T-helper 2 cell treated with Interferon-gamma antibody and Interleukin-4, amounts not matched to agents 100 ng/mL and 5 ng/mL, for 36 hours (primary cell): ENCODE results near the gene SLC16A8. TPM values are rescaled to one million over a fixed set of nuclear protein-coding genes. Genes with fewer than 3 reads are reported as not detected.

Source experiments
- intact Hi-C: fragments of 100-400 bp; cut with micrococcal nuclease; formaldehyde crosslinking; loops from one replicate; pipeline ENCODE4 v1.15.1; 2023
- total RNA-seq: library from RNA; stranded (reverse); gene quantifications from 2 replicates; pipeline ENCODE4 v1.2.3, GENCODE V29; 2022

The SLC16A8 gene
- total RNA-seq, 1 donor from 2014 or later, result not detected

DNA sequence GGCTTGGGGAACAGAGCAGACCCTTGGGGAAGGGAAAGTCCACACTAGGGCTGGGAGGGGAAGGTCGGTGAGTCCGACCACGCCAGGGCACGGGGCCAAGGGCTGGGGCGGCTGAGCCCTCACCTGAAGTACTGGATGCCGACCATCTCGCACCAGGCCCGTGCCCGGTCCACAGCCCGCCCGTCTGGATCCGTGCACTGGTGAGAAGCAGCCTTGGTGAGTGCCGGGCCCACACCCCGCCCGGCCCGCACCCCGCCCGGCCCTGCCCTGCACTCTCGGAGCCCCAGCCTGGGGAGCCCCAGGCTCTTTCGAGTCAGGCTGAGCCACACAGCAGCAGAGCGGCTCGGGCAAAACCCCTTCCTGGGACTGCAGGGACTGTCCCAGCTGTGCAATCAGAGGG lies 28.4 kb upstream of the SLC16A8 start:
- intact Hi-C loops, result no loop called here

DNA sequence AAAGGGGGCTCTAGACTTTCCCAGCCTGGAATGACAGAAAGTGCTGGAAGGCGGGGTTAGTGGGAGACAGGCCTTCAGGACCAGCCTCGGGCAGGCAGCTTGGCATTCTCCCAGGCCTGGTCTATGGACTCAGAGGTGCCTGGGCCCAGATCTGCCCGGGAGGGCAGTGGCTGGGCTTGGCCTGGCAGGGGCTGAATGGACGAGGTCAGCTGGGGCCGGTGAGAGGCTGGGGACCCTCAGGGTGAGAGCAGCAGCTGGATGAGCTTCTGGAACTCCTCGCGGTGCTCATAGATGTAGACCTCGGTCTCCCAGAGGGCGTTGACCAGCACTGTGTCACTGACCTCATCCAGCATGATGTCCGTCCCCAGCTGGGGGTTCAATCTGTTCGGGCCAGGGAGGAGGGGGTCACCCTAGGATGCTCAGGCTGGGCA lies 28.0 kb upstream of the SLC16A8 start:
- intact Hi-C loops, result no loop called here

DNA sequence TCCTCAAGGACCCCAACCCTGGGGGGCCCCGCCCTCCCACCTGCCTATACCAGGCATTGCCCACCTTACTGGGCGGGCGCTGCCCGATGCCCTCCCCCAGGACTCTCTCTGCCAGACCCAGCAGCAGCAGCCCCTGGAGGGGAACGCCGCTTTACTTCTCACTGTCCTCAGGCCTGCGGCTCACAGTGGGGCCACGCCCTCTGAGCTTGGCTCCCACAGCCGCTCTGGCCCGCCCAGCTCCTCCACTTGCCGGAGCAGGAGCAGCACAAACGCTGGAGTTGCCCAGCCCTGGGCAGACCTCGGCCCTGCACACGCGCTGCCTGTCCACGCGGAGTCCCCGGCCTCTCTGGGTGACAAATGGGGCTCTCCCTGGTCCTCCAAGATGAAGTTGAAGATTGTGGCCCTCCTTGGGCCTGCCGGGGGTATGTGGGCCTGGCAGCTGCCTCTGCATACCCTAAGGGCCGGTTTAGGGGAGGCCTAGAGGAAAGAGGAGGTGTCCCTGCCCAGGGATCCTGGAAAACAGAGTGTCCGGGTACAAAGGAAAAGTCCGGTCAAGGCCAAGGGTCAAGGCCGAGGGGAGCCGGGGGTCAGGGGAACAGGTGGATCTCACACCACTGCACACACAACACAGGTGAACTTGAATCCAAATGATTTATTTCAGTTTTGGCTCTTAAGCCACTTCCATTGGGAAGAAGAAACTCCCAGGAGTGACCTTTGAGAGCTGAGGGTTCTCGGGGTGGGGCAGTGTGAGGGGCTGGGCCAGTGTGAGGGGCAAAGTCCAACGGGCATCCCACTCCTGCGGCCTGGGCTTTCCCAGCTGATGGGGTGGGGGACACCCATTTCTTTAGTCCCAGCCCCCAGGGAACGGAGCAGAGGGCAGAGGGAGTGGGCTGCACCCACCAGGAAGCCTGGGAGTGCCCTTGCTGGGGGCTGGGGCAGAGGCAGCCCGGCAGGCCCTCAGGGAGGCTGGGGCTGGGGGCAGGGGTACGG lies 27.2 kb upstream of the SLC16A8 start:
- intact Hi-C loops, result no loop called here

DNA sequence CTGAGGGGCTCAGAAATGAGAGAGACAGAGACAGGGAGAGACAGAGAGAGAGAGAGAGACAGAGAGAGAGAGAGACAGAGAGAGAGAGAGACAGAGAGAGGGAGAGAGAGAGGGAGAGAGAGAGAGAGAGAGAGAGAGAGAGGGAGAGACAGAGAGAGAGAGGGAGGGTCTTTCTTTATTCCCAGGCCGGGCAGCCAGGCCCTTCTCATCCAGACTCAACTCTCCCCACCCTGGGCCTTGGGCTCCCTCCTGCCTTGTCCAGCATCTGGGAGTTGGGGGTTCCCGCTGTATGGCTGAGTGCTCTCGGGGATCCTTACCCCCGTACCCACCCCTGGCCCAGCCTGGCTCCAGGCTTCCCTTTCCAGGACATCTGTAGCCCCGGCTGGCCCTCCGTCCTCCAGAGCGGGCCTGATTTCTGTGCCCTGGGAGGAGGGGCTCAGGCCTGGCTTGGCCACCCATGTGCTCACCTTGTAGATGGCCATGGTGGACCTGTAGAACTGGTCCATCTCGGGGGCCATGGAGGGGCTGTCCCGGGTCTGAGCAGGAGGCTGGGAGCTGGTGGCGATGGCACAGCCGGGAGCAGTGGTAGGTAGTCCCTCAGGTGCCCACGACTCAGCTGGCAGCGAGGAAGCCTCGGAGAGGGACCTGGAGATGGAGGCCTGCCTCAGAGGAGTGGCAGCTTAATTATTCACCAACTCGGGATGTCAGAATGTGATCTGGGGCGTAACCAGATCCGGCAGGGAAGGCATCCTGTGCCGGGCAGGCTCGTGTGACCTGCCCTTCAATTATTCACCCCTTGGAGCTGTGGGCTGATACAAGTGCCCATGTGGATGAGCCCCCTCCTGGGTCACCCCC lies 26.3 kb upstream of the SLC16A8 start, which contains the start of gene BAIAP2L2:
TSS of gene BAIAP2L2 (minus strand) at position 677 of the 855 bp plus-strand sequence. CDS start at position 518, 159 bp downstream.
- intact Hi-C loops, result no loop called here

DNA sequence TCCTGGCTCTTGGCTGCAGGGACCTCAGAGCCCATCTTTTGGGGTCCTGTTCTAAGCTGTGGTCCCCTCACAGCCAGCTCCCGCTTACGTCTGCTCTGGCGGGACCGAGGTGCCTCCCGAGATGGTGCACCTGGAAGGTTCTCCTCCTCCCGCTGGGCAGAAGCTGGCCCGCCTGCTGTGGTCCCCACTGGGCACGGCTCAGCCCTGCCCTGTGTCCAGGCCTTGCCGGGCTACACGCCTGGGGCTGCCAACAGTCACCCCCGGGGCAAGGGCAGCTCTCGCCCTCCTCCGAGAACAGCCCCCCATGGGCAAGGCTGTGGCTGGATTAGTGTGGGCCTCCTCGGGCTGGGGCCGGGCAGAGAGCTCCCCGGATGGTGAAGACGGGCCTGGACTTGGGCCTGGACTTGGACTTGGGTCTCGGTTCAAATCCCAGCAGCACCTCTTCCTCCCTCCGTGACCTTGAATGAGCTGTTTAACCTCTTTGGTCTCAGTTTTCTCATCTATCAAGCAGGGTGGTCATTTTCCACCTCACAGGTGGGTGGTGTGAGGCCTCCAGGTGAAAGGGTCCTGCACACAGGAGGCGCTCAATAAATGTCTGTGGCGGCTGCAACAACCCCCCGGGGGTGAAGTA lies 25.5 kb upstream of the SLC16A8 start:
- intact Hi-C loops, result no loop called here

DNA sequence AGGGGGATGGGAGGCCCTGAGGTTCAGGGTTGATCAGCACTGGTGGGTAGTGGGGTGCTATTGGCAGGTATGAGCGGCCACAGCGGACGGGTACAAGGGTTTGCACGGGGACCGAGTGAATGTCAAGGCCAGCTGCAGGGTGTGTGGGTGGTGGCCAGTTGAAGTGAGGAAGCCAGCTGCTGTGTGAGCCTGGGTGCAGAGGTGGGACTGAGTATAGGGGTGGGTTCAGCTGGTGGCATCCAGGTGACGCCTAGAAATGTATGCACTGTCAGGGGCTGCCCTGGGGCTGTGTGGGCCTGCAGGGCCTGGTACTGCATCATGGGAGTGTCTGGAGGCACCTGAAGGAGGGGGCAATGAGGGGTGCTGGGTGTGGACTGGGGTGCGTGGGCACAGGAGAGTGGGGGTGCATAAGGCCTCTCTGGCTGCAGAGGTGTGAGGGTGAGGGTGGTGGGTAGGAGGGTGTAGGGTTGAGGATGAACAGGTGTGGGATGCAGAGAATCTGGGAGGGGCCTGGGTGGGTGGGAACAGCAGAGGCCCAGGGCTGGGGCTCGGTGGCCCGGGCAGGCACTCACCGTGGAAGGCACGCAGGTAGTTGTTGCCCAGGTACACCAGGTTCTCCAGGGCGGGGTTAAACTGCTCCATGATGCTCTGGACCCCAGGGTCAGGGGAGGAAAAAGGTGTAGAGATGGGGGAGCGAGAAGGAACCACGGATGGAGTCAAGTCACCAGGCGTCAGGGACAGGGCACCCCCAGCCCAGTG lies 24.8 kb upstream of the SLC16A8 start:
- intact Hi-C loops, result no loop called here

DNA sequence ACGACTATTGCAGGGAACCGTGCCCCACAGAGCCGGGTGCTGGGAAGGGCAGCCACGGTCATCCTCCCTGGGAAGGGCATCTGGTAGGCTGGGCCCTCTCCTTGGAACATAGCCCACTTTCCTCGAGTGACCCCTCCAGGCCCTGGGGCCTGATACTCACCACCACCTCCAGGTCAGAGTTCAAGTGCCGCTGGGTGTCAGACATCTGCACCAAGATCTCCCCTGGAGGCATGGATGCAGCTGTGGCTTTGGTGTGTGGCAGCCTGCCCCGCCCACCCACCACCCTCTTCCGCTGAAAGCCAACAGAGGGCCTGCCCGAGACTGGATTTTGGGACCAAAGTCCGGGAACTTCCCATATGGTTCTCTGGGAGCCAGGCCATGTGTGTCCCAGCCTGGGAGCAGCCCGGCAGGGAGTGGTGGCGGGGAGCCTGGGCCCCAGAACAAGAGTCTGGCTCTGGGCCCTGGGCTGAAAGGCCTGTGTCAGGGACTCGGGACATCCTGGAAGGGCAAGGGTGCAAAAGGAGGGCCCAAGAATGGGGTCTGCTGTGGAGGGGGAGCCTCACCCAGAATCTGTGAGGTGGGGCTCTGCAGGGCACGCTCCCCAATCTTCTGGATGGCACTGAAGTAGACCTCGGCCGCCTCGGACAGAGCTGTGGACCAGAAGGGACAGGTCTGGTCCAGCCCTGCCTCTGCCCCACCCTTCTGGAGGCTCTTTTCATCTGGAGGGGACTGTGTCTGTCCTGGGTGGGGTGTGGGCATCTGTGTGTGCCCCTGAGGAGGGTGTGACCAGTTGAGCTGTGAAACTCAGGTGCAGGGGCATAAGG lies 23.9 kb upstream of the SLC16A8 start:
- intact Hi-C loops, result no loop called here

DNA sequence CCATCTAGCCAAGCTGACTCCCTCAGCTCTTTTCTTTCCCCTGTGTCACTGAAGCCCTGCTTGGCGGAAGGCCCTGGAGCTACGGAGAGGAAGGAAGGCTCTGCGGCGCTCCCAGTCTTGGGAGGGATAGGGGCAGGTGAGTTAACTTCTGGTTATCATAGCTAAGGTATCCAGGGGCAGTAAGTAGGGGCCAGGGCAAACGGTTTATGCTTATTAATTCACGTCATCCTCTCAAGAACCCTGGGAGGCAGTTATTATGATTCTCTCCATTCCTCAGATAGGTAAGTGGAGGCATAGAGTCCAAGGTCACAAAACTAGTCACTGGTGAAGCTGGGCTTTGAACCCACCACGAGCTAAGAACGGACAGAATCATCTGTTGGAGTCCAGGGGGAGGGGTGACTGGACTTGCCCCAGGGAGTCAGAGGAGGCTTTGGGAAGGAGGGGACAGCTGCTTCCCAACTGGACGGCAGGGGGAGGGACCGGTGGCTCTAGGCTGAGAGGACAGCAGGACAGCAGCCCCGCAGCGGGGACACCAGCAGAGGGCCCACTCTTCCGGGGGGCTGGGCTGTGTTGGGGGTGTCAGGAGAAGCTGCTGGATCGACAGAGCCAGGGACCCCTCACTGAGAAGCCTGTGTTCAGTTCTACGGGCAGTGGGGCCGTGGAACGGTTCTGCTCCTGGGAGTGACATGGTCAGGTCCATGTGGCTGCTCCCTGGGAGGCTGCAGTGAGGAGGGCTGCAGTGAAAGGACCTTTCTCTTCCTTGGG lies 23.0 kb upstream of the SLC16A8 start:
- intact Hi-C loops, result no loop called here

DNA sequence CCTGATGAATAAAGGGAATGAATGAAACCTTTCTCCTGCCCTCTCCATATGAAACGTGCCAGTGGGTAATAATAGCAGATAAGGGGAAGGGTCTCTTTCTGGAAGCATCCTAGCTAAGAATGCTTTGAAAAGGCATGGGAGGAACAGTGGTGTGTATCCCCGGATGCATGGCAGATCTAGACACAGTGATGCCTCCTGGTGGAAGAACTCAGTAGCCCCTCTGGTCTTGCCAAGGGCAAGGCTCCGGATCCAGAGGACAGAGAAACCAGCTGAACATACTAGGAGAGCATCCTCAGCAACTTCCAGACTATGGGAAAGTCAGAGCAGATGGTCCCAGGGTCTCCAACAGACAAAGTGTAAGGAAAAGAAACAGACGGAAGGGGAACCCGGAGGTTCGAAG lies 20.1 kb upstream of the SLC16A8 start:
- intact Hi-C loops, result no loop called here

DNA sequence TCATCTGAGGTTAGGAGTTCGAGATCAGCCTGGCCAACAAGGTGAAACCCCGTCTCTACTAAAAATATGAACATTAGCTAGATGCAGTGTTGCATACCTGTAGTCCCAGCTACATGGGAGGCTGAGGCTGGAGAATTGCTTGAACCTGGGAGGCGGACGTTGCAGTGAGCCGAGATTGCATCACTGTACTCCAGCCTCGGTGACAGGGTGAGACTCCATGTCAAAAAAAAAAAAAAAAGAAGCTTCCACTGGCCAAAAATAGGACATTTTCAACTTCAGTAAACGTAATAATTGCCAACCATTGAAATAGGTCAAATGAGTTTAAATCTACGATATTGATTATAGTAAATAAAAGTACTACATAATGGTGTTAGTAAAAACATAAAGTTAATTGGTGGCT lies 19.7 kb upstream of the SLC16A8 start:
- intact Hi-C loops, result no loop called here

DNA sequence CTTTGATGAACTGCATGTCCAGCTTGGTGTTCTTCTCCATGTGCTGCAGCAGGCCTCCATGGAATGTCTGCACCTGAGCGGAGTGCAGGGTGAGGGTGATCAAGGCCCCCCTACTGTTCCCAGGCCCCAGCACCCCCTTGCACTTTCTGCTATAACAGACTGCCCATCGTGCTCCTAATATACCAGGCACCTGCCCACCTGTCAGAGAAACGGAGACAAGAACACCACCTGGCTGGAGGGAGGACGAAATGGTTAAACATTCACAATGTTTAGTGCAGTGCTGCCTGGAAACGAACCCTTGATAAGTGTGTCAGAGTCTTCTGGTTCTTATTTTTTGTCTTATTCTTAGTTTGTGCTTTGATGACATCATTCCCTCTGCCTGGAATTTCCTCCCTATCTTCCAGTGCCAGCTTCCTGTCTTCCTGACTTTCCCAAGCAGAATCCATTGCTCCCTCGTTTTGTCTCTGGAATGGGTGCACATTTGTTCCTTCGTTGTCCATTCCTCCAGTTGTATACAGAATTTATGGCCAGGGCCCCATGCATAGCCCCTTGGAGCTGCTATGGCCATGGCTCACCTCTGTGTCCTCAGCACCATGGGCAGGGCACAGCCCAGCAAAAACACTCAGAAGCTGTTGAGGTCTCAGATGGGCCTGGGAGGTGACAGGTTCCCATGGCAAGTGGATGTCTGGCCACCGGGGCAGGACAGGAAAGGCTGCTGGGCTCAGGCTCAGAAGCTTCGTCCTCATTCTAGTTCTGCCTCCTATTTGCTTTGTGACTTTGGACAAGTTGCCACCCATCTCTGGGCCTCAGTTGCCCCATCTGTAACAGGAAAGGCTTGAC lies 14.6 kb upstream of the SLC16A8 start:
- intact Hi-C loops, result no loop called here

DNA sequence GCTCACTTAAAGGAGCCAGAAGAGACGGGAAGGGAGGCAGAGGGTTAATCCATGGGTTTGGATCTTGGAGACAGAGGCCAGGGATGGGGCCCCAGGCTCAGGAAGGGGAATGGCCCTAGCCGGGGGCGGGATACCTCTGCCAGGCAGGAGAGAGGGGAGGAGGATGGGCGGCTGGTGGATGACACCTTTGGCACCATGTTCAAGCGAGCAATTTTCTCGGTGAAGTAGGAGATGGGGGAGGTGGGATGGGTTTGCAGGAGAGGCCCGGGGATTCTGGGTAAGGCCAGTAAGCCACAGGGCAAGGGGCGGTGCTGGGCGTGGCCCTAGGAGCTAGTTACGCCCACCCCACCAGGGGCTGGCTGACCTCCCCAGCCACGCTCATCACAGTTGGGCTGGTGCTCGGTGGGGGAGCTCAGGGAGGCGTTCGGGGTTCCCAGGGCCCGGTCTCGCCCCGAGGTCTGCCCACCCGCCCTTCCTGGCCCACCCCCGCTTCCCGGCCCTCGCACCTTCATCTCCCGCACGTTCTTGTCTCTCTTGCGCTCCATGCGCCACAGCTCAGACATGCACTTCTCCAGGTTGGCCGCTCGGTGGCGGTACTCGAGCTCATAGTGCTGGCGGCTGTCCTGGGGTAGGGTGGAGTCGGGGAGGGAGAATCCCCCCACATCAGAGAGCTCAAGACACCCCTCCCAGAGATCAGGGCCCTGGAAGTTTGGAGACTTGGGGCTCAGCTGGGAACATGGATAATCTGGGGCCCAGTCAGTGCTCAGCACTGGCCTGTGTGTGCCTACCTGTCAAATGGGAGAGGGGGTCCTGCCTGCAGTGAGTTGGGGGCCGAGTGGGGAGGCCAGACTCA lies 13.8 kb upstream of the SLC16A8 start:
- intact Hi-C loops, result no loop called here

DNA sequence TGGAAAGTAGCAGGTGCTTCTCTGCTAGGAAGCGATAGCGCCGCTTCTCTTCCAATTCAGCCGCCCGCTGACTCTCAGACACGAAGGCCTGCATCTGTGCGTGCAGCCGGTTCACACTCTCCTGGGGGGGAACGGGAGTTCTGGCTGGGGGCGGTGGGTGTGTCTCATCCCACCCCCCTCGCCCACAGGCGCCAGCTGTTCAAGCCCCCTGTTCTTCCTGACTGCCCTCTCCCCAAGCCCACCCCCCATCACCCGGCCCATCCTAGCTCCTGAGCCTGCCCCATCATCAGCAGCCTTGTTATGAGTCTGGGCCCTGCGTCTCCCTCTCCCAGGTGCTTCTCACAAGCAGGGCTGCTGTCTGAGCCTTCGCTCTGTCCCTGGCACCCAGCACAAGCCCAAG lies 13.1 kb upstream of the SLC16A8 start:
- intact Hi-C loops, result no loop called here

DNA sequence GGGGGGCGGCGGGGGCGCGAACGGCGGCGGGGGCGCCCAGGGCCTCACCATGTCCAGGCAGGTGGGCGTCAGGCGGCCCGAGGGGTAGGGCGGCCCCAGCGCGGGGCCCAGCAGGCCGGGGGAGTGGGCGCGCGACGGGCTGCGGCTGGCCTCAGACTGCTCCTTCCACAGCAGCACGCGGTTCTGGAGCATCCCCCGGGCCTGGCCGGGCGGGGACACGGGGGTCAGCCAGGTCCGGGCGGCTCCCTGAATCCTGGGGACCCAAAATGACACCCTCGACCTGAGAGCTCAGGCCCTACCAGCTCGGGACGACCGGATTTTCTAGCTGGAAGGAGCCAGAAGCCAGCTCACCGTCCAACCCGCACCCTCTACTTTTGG lies 5.5 kb upstream of the SLC16A8 start:
- intact Hi-C loops, result no loop called here

DNA sequence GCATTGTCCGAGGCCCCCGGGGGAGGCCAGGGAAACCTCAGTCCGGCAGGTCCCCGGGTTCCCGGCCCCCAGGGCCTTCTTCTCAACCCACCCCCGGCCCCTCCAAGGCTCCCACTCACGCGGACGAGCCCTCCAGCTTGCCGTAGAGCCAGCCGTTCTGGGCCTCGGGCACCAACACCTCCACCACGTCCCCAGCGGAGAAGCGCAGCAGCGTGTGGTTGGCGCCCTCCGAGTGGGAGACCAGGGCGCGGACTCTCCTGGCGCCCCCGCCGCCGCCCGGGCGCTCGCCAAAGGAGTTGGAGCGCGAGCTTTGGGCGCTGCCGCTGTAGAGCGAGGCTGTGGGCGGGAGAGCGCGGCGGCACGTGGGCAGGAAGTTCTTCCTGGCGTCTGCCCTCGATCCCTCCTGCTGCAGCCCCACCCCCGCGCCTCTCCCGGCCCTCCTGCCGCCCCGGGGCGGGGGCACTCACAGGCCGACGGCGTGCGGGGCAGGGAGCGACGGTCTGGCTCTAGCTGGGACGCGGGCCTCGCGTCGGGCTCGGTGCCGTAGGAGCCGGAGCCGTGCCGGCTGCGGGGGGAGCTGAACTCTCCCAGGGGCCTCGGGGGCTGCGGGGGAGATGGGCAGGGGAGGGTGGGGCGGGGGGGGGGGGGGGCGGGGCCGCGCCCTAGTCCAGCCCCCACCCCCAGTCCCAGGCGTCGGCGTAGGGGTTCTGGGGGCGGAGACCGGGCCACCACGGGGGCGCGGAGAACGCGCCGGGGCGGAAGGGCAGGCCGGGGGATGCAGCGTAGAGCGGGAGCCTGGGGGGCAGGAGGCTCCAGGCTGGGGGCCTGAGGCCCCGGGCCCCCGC lies 4.9 kb upstream of the SLC16A8 start:
- intact Hi-C loops, result no loop called here

DNA sequence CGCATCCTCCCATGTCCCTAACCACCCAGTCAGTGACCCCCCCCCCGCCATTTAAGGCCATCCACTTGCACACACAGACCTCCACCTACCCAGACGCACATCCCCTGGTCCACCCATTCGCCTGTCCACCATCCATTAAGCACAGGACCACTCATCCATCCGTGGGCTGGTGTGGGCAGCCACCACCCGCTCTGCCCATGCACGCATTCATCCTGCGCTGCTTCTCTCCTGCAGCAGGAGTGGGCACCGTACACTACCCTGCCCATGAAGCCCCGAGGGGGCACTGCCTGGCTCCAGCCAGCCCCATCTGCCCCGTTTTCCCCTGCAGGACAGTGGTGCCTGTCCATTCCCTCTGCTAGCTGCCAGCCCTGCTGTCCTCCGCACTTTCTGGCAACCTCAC lies 3.9 kb upstream of the SLC16A8 start:
- intact Hi-C loops, result no loop called here
